ENCODE results near the gene DCAF8. TPM values are rescaled to one million over a fixed set of nuclear protein-coding genes. Genes with fewer than 3 reads are reported as not detected.

Gene DCAF8
- total RNA-seq, 1 donor from 2014 or later = 172 TPM

DNA sequence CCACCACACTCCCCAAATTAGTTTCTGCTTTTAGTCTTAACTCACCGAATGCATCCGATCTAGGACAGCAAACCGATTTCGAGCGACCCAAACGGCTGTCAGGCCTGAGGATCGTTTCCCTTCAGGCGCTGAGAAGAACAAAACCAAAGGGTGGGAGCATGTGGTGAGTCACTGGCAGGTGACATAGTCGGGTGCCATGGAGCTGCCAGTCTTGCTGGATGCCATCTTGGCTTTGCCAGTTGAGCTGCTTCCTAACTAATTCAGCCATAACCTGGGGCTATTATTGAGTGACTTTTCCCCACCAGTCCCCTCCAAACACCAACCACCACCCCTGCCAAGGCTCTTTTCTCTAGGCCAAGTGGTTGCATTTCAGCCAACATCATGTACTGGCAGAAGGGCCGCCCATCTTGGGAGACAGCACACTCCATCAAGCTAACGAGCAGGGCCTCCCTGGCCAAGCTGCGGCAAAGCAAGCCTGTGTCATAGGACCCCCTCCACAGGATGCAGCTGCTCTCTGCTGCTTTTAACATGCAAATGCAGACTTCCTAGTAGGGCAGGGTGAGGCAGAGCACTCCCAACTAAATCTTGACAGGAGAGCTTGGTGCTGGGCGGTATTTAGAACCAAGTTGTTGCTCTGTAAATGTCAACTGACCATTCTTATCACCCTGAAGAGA, 44.9 kb upstream of the DCAF8 start:
- peak; percentile 96 for ATAC-seq (ENCODE audit: low read depth)
- TF ChIP-seq, protein P1, sequence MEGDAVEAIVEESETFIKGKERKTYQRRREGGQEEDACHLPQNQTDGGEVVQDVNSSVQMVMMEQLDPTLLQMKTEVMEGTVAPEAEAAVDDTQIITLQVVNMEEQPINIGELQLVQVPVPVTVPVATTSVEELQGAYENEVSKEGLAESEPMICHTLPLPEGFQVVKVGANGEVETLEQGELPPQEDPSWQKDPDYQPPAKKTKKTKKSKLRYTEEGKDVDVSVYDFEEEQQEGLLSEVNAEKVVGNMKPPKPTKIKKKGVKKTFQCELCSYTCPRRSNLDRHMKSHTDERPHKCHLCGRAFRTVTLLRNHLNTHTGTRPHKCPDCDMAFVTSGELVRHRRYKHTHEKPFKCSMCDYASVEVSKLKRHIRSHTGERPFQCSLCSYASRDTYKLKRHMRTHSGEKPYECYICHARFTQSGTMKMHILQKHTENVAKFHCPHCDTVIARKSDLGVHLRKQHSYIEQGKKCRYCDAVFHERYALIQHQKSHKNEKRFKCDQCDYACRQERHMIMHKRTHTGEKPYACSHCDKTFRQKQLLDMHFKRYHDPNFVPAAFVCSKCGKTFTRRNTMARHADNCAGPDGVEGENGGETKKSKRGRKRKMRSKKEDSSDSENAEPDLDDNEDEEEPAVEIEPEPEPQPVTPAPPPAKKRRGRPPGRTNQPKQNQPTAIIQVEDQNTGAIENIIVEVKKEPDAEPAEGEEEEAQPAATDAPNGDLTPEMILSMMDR (IDR thresholded peaks at IDR 0.05) = no peak
- CTCF ChIA-PET = interaction anchor here (2.5 kb wide), 1 partner anchor 16 kb away, joined by 13 read pairs; no protein-coding TSS in a partner anchor
- peak overlapping the region; percentile 81 for H3K27ac Mint-ChIP-seq
- intact Hi-C loops (cut with micrococcal nuclease) = loop anchor here (5.0 kb wide), 2 partner anchors 35 to 70 kb away; partner anchors contain the start of genes COPA and NCSTN
- peaks cover 39% of the 10 kb centered on the region for H3K4me1 Mint-ChIP-seq
- peaks cover 82% of the 10 kb centered on the region for H3K36me3 Mint-ChIP-seq (ENCODE audit: low read depth)
- DNase-seq = peak; percentile 22
- no peak overlapping the region for H3K4me3 Mint-ChIP-seq
- no peaks in the 10 kb centered on the region for H3K9me3 Mint-ChIP-seq
- H3K27me3 Mint-ChIP-seq = no peaks in the 10 kb centered on the region
- POLR2A ChIA-PET = interaction anchor here (0.6 to 1.6 kb wide), 2 partner anchors 44 to 69 kb away, joined by 3 to 4 read pairs; no protein-coding TSS in a partner anchor

DNA sequence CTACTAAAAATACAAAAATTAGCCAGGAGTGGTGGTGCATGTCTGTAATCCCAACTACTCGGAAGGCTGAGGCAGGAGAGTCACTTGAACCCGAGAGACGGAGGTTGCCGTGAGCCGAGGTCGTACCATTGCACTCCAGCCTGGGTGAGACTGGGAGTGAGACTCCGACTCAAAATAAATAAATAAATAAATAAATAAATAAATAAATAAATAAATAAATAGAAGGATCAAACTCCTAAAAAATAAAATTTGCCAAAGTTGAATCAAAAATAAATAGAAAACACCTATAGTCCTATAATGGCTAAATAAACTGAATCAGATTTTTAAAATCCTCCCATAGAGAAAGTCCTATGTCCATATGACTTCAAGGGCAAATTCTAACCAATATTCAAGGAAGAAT, 37.8 kb upstream of the DCAF8 start:
- POLR2A ChIA-PET = no interaction called here
- no peak for ATAC-seq (ENCODE audit: low read depth)
- H3K27ac Mint-ChIP-seq = no peak overlapping the region

DNA sequence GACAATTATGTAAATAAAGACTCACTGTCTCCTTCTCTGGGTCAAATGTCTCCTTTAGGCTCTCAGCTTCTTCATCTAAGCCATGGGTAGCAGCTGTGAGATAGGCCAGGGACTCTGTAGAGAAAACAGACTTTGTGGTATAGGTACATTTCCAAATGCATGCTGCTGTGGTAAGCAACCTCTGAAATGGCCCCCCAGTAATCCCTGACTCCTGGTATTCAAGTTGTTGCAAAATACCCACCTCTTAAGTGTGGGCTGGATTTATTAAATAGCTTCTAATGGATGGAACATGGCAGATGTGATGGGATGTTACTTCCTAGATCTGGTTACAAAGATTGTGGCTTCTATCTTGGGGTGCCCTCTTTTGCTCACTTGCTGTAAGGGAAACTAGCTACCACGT, 33.7 kb upstream of the DCAF8 start:
- DNase-seq = no peak
- no peak for ATAC-seq (ENCODE audit: low read depth)
- POLR2A ChIA-PET = no interaction called here
- Mint-ChIP-seq H3K4me3 (no peak overlapping the region), H3K9me3 (no peaks in the 10 kb centered on the region), H3K4me1 (peaks cover 4% of the 10 kb centered on the region), H3K36me3 (ENCODE audit: low read depth) (peaks cover 95% of the 10 kb centered on the region), H3K27ac (no peak overlapping the region), H3K27me3 (no peaks in the 10 kb centered on the region)
- TF ChIP-seq, protein P1 (IDR thresholded peaks at IDR 0.05) = no peak
- intact Hi-C loops (cut with micrococcal nuclease) = no loop called here
- CTCF ChIA-PET = no interaction called here

More for the DNA sequence above, 37.8 kb upstream of the DCAF8 start:
- no peak for DNase-seq
- intact Hi-C loops (cut with micrococcal nuclease) = no loop called here
- Mint-ChIP-seq H3K36me3 (ENCODE audit: low read depth) (peaks cover 76% of the 10 kb centered on the region), H3K4me3 (no peak overlapping the region), H3K4me1 (no peaks in the 10 kb centered on the region), H3K9me3 (no peaks in the 10 kb centered on the region), H3K27me3 (no peaks in the 10 kb centered on the region)
- CTCF ChIA-PET = interaction anchor here (1.6 kb wide), 1 partner anchor 9 kb away, joined by 3 read pairs; no protein-coding TSS in a partner anchor
- TF ChIP-seq, protein P1 (IDR thresholded peaks at IDR 0.05) = no peak

DNA sequence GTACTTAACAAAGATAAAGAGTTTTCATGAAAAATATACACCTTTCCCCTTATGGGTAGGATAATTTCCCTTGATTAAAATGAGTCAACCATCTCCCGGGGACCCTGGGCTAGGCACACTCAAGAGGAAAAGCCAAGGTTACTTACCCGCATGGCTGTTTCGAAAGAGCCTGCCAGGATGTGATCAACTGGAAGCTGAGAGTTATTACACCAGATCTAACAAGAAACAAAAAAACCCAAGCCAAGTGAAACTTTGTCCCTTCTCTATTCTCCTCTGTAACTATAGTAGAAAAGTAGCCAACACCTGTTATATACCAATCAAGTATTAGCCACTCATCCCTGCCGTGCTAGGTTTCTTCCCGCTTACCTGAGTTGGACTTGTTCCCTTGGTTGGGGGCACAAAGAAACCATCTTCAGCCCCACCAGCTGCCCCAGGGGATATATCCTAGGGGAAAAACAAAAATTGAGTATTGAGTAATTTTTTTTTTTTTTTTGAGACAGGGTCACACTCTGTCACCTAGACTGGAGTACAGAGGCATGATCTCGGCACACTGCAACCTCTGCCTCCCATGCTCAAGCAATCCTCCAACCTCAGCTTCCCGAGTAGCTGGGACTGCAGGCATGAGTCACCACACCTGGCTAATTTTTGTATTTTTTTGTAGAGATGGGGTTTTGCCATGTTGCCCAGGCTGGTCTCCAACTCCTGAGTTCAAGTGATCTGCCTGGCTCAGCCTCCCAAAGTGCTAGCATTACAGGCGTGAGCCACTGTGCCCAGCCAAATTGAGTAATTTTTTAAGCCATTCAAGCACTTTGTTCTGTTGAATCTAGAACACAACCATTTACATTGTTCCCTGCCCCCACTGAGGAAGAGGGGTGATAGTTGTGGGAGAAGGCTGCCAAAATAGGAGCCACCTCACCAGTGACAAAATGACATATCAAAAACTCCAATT, 30.9 kb upstream of the DCAF8 start:
- Mint-ChIP-seq H3K36me3 (ENCODE audit: low read depth) (peaks cover 96% of the 10 kb centered on the region), H3K4me3 (no peak overlapping the region), H3K4me1 (peaks cover 4% of the 10 kb centered on the region), H3K27me3 (no peaks in the 10 kb centered on the region), H3K27ac (no peak overlapping the region), H3K9me3 (no peaks in the 10 kb centered on the region)
- DNase-seq (no peak), ATAC-seq (ENCODE audit: low read depth) (no peak)
- ChIA-PET POLR2A (no interaction called here), CTCF (interaction anchor here (0.8 to 5.5 kb wide), 16 partner anchors 13 to 196 kb away, joined by 3 to 88 read pairs (median 12); partner anchors contain the start of genes CASQ1, DCAF8, IGSF8 and PEA15)
- intact Hi-C loops (cut with micrococcal nuclease) = loop anchor here (5.0 kb wide), 1 partner anchor 41 kb away; no protein-coding TSS in a partner anchor
- TF ChIP-seq, protein P1 (IDR thresholded peaks at IDR 0.05) = no peak
